Adrenal gland (tissue), 19 donors: ENCODE results near the gene CAMK2D. TPM values are rescaled to one million over a fixed set of nuclear protein-coding genes. Genes with fewer than 3 reads are reported as not detected.

Experiments
- DNase-seq, 7 donors: peaks; one replicate each; pipeline ENCODE4 v3.0.0-alpha.2; 2019 to 2020
- H3K27ac ChIP-seq, 5 donors: fragments of 200-600 bp; sonication (generic) in 4 of 5; 1 replicate in 3 of 5; 2 replicates in 2 of 5; pipeline versions ENCODE4 v1.5.1 to v1.8.0; 2016 to 2020; ENCODE audit warnings: mild to moderate bottlenecking in 1 of 5
- H3K27me3 ChIP-seq: fragments of 200-600 bp; 2 replicates; pipeline ENCODE4 v1.8.0; 2021
- H3K36me3 ChIP-seq, 2 donors: fragments of 200-600 bp; replicated peaks in 1 of 2; 1 replicate in 1 of 2; 2 replicates in 1 of 2; pipeline versions ENCODE4 v1.5.1 to v1.8.0; 2018 to 2022
- H3K4me1 ChIP-seq, 2 donors: fragments of 200-600 bp; replicated peaks in 1 of 2; 1 replicate in 1 of 2; 2 replicates in 1 of 2; pipeline versions ENCODE4 v1.5.1 to v1.8.0; 2018 to 2021
- H3K4me3 ChIP-seq, 4 donors: fragments of 200-600 bp; sonication (generic) in 3 of 4; one replicate each; pipeline ENCODE4 v1.5.1; 2016 to 2018
- H3K9me3 ChIP-seq, 3 donors: fragments of 200-600 bp; sonication (generic) in 1 of 3; replicated peaks in 1 of 3; 1 replicate in 2 of 3; 2 replicates in 1 of 3; pipeline versions ENCODE4 v1.5.1 to v1.8.0; 2016 to 2021
- POLR2A ChIP-seq, 2 donors: fragments of 450-650 bp; IDR thresholded peaks; one replicate each; pipeline ENCODE4 v1.6.1; 2017; ENCODE audit warnings: antibody characterized with exemption in 2 of 2, mild to moderate bottlenecking in 2 of 2, moderate library complexity in 1 of 2
- WGBS, 4 donors: extraction: QIAGEN DNeasy Blood & Tissue Kit in 2 of 4; methylation state at CpG; one replicate each; pipeline versions ENCODE4 v1.1.5 to v1.1.7; 2013 to 2017; 5-methylcytosine and 5-hydroxymethylcytosine counted together
- intact Hi-C, 2 donors: fragments of 100-400 bp; cut with DNase I; formaldehyde crosslinking; loops; one replicate each; pipeline versions ENCODE4 v1.14.1 to v1.15.0; 2022 to 2023
- long read RNA-seq, 10 donors: library from polyadenylated mRNA in 3 of 10; unstranded in 2 of 10; stranded (forward) in 1 of 10; transcript quantifications; one replicate each; pipeline ENCODE4 v2.0.0 and lab custom pipeline, GENCODE V29; 2021 to 2026
- polyA plus RNA-seq, 3 donors: library from polyadenylated mRNA; stranded (reverse); fragments of 200-250 nt in 2 of 3; fragments of 350-450 nt in 1 of 3; fragmentation: Illumina TruSeq in 1 of 3; extraction: RNeasy Lipid Tissue Mini Kit (QIAGEN cat#74804) in 1 of 3; gene quantifications; one replicate each; pipeline ENCODE4 v1.2.3, GENCODE V29; 2013 to 2014
- total RNA-seq, 9 donors: library from RNA; depleted of rRNA in 4 of 9; stranded (reverse); fragments of >200 nt in 4 of 9; fragments of 120-200 nt in 1 of 9; fragmentation: NEBNext Ultra II Directional in 1 of 9; extraction: Animal tissue kit (Norgen Biotek cat#: 25700) in 1 of 9; gene quantifications; one replicate each; pipeline versions ENCODE4 v1.1.0 to v1.2.4, GENCODE V29; 2013 to 2023
- TF ChIP-seq, protein P1 (sequence below), 6 experiments: fragments of 450-650 bp in 4 of 6; fragments of 200-600 bp in 2 of 6; sonication (generic) in 1 of 6; IDR thresholded peaks; 1 replicate in 5 of 6; 2 replicates in 1 of 6; pipeline versions ENCODE4 v1.5.1 to v1.8.0; 2016 to 2021; ENCODE audit warnings: antibody characterized with exemption in 6 of 6, mild to moderate bottlenecking in 2 of 6, moderate library complexity in 1 of 6
- donor health status: healthy with polysubstance abuse.
- donor health status: Bipolar disorder and iron deficiency.
- donor health status: DM: yes; HTN: yes; CAD: no.
- donor health status: DM: no; HTN: no; CAD: no.
- donor health status: DM: no; HTN: no; CAD: no.
- donor health status: DM: yes; HTN: yes; CAD: no.

The CAMK2D gene
- 10 to 100 TPM; 17.3 to 83.9 (median 44.8) TPM for total RNA-seq
- polyA plus RNA-seq: 10 to 100 TPM in 1 of 3 donors, 1 to 10 TPM in 2; 7.6 to 16.1 (median 9.2) TPM
- long read RNA-seq, donor 1, partial matches to known transcripts: 0 of 2 reads
- long read RNA-seq, donor 1, other reads (novel, unspliced or antisense): 0 of 2 reads
- long read RNA-seq, donor 2, full-length matches to known transcripts: 2 of 2 reads
- long read RNA-seq, donor 2, partial matches to known transcripts: 0 of 2 reads
- long read RNA-seq, donor 2, other reads (novel, unspliced or antisense): 0 of 2 reads
- long read RNA-seq, donor 3, partial matches to known transcripts: 0 of 2 reads
- long read RNA-seq, donor 3, other reads (novel, unspliced or antisense): 0 of 2 reads
- long read RNA-seq, donor 4, full-length matches to known transcripts: 7 of 25 reads
- long read RNA-seq, donor 4, partial matches to known transcripts: 6 of 25 reads
- long read RNA-seq, donor 4, other reads (novel, unspliced or antisense): 12 of 25 reads
- long read RNA-seq, donor 5, full-length matches to known transcripts: 22 of 33 reads
- long read RNA-seq, donor 5, partial matches to known transcripts: 6 of 33 reads
- long read RNA-seq, donor 5, other reads (novel, unspliced or antisense): 5 of 33 reads
- long read RNA-seq, donor 6, full-length matches to known transcripts: 7 of 32 reads
- long read RNA-seq, donor 6, partial matches to known transcripts: 10 of 32 reads
- long read RNA-seq, donor 6, other reads (novel, unspliced or antisense): 15 of 32 reads
- long read RNA-seq, donor 7, partial matches to known transcripts: 0 of 1 reads
- long read RNA-seq, donor 7, other reads (novel, unspliced or antisense): 0 of 1 reads
- long read RNA-seq, donor 8, partial matches to known transcripts: 0 of 1 reads
- long read RNA-seq, donor 8, other reads (novel, unspliced or antisense): 0 of 1 reads
- long read RNA-seq, donor 9, full-length matches to known transcripts: 1 of 1 reads
- long read RNA-seq, donor 9, partial matches to known transcripts: 0 of 1 reads
- long read RNA-seq, donor 9, other reads (novel, unspliced or antisense): 0 of 1 reads
- long read RNA-seq, donor 10, partial matches to known transcripts: 0 of 1 reads
- long read RNA-seq, donor 10, other reads (novel, unspliced or antisense): 0 of 1 reads

DNA sequence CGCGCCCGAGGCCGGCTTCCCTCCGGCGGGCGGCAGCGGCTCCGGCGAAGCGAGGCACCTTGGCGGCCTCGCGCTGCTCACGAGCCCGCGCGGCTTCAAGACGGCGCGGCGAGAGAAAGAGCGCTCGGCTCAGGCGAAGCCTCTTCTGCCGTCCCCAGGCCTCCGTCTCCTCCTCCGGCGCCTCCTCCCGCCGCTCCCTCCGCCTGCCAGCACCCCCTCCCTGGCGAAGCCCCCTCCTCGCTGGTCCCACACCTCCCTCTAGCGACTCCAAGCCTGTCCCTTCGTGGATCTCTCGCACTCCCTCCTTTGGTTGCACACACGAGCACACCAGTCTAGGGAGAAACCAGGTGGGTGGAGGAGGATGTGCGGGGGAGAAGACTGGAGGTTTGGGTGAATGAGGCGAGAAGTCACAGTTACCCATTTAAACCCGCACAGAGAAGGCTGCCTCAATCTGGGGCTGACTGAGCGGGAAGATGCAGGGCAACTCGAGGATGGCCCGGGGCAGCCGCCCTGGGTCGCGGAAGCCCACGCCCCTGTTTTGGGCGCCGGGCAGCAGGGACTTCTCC lies at the start of gene CAMK2D:
Gene CAMK2D (minus strand): TSS at position 119 of the 566 bp plus-strand sequence. CDS start 670 bp downstream, outside the sequence.
- Histone ChIP-seq H3K4me1 (peaks cover 6 to 29% of the 10 kb centered on the region in 2 donors), H3K27me3 (no peaks in the 10 kb centered on the region), H3K4me3 (peak within 1 kb of the TSS; percentile 54 to 83 (median 76)), H3K27ac (peak within 1 kb of the TSS; percentile 86 to 100 (median 93)), H3K9me3 (no peaks in the 10 kb centered on the region), H3K36me3 (no peaks in the 10 kb centered on the region)
- TF ChIP-seq, protein P1, sequence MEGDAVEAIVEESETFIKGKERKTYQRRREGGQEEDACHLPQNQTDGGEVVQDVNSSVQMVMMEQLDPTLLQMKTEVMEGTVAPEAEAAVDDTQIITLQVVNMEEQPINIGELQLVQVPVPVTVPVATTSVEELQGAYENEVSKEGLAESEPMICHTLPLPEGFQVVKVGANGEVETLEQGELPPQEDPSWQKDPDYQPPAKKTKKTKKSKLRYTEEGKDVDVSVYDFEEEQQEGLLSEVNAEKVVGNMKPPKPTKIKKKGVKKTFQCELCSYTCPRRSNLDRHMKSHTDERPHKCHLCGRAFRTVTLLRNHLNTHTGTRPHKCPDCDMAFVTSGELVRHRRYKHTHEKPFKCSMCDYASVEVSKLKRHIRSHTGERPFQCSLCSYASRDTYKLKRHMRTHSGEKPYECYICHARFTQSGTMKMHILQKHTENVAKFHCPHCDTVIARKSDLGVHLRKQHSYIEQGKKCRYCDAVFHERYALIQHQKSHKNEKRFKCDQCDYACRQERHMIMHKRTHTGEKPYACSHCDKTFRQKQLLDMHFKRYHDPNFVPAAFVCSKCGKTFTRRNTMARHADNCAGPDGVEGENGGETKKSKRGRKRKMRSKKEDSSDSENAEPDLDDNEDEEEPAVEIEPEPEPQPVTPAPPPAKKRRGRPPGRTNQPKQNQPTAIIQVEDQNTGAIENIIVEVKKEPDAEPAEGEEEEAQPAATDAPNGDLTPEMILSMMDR (IDR thresholded peaks at IDR 0.05): peak in 5 of 6 experiments; percentile 33 to 61 (median 40)
- peak; percentile 15 to 46 for TF ChIP-seq POLR2A (IDR thresholded peaks at IDR 0.05)
- intact Hi-C loops: loop anchor here (5.0 to 10.0 kb wide), 3 partner anchors 207 to 367 kb away; no protein-coding TSS in a partner anchor
- WGBS, 4 donors: 0% methylated on average over 8 to 50 of the region's 50 CpGs
- peak; percentile 79 to 94 (median 89) for DNase-seq

DNA sequence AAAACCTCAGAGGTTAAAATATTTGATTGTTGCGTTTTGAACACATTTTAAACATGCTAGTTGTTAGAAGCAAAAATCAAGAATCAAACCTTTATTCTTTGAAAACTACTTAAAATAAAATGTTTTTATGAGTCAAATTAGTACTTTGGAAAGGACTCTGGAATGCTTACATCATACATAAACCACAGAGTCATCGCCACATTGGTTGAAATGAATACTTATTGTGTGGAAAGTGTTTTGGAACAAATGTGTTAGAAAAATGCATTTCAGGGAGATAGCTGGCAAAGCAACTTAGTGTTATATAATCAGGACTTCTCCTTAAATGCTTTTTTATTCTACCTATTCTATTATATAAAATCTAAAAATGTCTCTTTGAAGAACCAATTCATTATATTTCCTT lies 49.4 kb upstream of the CAMK2D start:
- H3K4me1 ChIP-seq: no peaks in the 10 kb centered on the region
- 70 to 78% (median 74%) methylated on average over 2 of the region's 2 CpGs for WGBS, 4 donors
- H3K27me3 ChIP-seq: no peaks in the 10 kb centered on the region
- no peak for DNase-seq
- no peak overlapping the region for H3K4me3 ChIP-seq
- no peaks in the 10 kb centered on the region for H3K9me3 ChIP-seq
- no peaks in the 10 kb centered on the region for H3K36me3 ChIP-seq
- H3K27ac ChIP-seq: no peak overlapping the region
- intact Hi-C loops: no loop called here
- TF ChIP-seq, protein P1 (IDR thresholded peaks at IDR 0.05): no peak
- TF ChIP-seq POLR2A (IDR thresholded peaks at IDR 0.05): no peak

DNA sequence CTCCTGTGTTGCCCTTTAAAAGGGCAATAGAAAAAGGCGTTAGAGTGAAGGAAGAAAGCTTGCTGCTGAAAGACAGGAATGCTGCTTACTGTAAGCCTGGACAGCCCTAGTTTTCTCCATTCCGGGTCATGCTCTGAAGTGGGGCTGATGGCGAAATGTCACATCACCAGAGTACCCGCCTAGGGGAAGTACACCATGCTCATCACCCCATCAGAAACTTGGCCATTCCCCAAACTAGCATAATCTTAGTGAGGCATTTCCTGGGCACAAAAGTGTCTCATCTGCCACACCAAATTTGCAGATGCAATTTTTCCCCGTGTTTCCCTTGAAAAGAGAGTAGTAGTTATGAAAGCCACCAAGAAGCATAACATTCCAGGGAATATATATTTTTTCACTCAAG lies 47.8 kb upstream of the CAMK2D start:
- H3K4me3 ChIP-seq: no peak overlapping the region
- DNase-seq: peak; percentile 21 to 62 (median 42)
- H3K27me3 ChIP-seq: no peaks in the 10 kb centered on the region
- WGBS, 4 donors: 60 to 74% (median 64%) methylated on average over 5 of the region's 5 CpGs
- no peaks in the 10 kb centered on the region for H3K4me1 ChIP-seq
- intact Hi-C loops: no loop called here
- no peaks in the 10 kb centered on the region for H3K36me3 ChIP-seq
- TF ChIP-seq, protein P1 (IDR thresholded peaks at IDR 0.05): no peak
- TF ChIP-seq POLR2A (IDR thresholded peaks at IDR 0.05): no peak
- no peak overlapping the region for H3K27ac ChIP-seq
- no peaks in the 10 kb centered on the region for H3K9me3 ChIP-seq
